ENCODE data around the gene SLC25A33.

DNA sequence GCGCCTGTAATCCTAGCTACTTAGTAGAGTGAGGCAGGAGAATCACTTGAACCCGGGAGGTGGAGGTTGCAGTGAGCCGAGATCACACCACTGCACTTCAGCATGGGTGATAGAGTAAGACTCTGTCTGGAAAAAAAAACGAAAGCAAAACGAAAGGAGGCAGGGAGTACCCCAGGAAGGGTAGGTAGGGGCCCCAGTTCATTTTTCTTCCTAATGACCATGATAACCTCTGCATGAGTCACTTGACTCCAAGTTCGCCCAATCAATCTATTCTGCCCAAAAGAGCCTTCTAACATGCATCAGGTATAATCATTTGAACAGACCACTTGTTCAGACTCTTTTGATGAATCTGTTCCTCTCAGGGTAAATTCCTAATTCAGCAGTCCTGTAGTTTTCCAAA lies 36.2 kb downstream of the SLC25A33 start:
- TF ChIP-seq EZH2 (IDR thresholded peaks at IDR 0.05; ENCODE audit: low read length) (no peak), CTCF (optimal IDR thresholded peaks at IDR 0.05 in 1 of 3, IDR thresholded peaks at IDR 0.05 in 1 of 3, conservative IDR thresholded peaks at IDR 0.05 in 1 of 3; ENCODE audit: extremely low read depth in 1 of 3, insufficient read depth in 2 of 3, low read length in 3 of 3) (no peak)
